Esophagus muscularis mucosa (tissue), 3 donors: ENCODE measurements around the gene GJA1.

Source experiments
- CTCF ChIP-seq, 3 experiments: fragments of 200-600 bp in 2 of 3; fragments of 450-650 bp in 1 of 3; sonication (generic) in 2 of 3; IDR thresholded peaks; one replicate each; pipeline ENCODE4 v1.5.1; 2017 to 2019; ENCODE audit warnings: antibody characterized with exemption in 3 of 3, mild to moderate bottlenecking in 2 of 3, moderate library complexity in 1 of 3
- POLR2A ChIP-seq: fragments of 450-650 bp; IDR thresholded peaks from one replicate; pipeline ENCODE4 v1.6.1; 2017; ENCODE audit warnings: antibody characterized with exemption, moderate library complexity, mild to moderate bottlenecking, low read depth
- POLR2AphosphoS5 ChIP-seq, 2 donors: sonication (generic); formaldehyde crosslinking; IDR thresholded peaks; one replicate each; pipeline ENCODE4 v1.6.1; 2017; ENCODE audit warnings: antibody characterized with exemption in 2 of 2

DNA sequence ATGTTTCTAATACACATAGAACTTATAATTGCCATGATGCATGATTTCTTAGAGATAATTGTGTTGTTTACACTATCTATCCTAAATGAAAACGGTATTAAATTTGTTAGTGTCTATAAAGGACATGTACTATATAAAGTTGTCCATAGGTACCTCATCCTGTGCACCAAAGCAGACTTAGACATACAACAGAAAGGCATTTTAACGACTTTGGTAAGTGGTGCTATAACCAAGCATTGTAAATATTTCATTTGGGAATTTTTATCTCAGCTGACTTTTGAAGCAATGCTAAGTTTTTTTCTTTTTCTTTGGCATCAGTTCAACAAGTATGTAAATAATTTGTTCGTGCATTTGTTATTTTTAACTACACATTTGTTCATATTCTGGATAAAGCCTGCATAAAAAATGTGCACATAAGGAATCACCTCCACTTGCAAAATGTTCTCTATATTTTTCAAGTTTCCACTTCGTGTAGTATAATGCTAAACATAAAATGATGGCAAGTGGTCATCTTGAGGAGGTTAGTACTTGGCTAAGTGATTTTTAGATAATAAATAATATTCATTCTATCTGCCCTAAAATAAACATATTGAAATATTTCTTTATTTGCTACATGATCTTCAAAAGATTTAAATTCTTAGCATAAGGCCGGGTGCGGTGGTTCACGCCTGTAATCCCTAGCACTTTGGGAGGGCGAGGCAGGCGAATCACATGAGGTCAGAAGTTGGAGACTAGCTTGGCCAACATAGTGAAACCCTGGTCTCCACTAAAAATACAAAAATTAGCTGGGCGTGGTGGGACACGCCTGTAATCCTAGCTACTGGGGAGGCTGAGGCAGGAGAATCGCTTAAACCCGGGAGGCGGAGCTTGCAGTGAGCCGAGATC is 6.3 kb upstream of the GJA1 start:
- TF ChIP-seq POLR2A (no peak), CTCF (IDR thresholded peaks at IDR 0.05) (no peak), POLR2AphosphoS5 (IDR thresholded peaks at IDR 0.05) (no peak)
